SU-DHL-6 (cell line): ENCODE data around the gene SPTLC3.

ENCODE experiments used
- H2AFZ ChIP-seq: fragments of 200-600 bp; sonication (generic); 2 replicates; pipeline ENCODE4 v1.6.1; 2014; ENCODE audit warnings: low read depth, mild to moderate bottlenecking, moderate library complexity, mixed read lengths, antibody characterized with exemption, low read length; ENCODE audit not compliant: severe bottlenecking
- H3F3A ChIP-seq: fragments of 200-600 bp; shearing (Covaris generic); 2 replicates; pipeline ENCODE4 v1.6.0; 2016; ENCODE audit warnings: antibody characterized with exemption, mild to moderate bottlenecking; ENCODE audit not compliant: insufficient read depth
- H3K27ac ChIP-seq: fragments of 200-600 bp; sonication (generic); 2 replicates; pipeline ENCODE4 v1.5.1; 2016; ENCODE audit warnings: low read depth, mild to moderate bottlenecking, low read length, moderate library complexity, mixed read lengths
- H3K27me3 ChIP-seq: fragments of 200-600 bp; sonication (generic), shearing (Covaris generic); 2 replicates; pipeline ENCODE4 v1.6.0; 2014; ENCODE audit warnings: mild to moderate bottlenecking, low read length
- H3K36me3 ChIP-seq: fragments of 200-600 bp; sonication (generic); 2 replicates; pipeline ENCODE4 v1.6.1; 2014; ENCODE audit warnings: mild to moderate bottlenecking, low read length, mixed read lengths
- H3K4me2 ChIP-seq: fragments of 300-600, 200-600 bp; shearing (Covaris generic), sonication (generic); 2 replicates; pipeline ENCODE4 v1.6.0; 2014; ENCODE audit warnings: low read length, low read depth, mild to moderate bottlenecking; ENCODE audit not compliant: poor library complexity, severe bottlenecking
- H3K4me3 ChIP-seq: fragments of 200-600 bp; sonication (generic); 2 replicates; pipeline ENCODE4 v1.5.1; 2014; ENCODE audit warnings: antibody characterized with exemption, low read length, mild to moderate bottlenecking, mixed read lengths; ENCODE audit not compliant: insufficient read depth, poor library complexity, severe bottlenecking
- H3K79me2 ChIP-seq: fragments of 200-600 bp; sonication (generic); 2 replicates; pipeline ENCODE4 v1.6.1; 2014; ENCODE audit warnings: mild to moderate bottlenecking, low read length, moderate library complexity; ENCODE audit not compliant: insufficient read depth
- H3K9ac ChIP-seq: fragments of 200-600 bp; sonication (generic); 2 replicates; pipeline ENCODE4 v1.7.0; 2014; ENCODE audit warnings: mild to moderate bottlenecking, low read length
- H3K9me2 ChIP-seq: fragments of 200-600 bp; sonication (generic); replicated peaks from 2 replicates; pipeline ENCODE4 v1.6.1; 2014; ENCODE audit warnings: low read length; ENCODE audit not compliant: insufficient read depth
- H3K9me3 ChIP-seq: fragments of 200-600 bp; sonication (generic); 2 replicates; pipeline ENCODE4 v1.6.1; 2014; ENCODE audit warnings: low read length, mixed read lengths; ENCODE audit not compliant: insufficient read depth
- H4K20me1 ChIP-seq: fragments of 200-600 bp; sonication (generic); 2 replicates; pipeline ENCODE4 v1.6.1; 2014; ENCODE audit warnings: low read depth, mild to moderate bottlenecking, antibody characterized with exemption, low read length, moderate library complexity, mixed read lengths
- CTCF ChIP-seq: fragments of 200-600 bp; sonication (generic); IDR thresholded peaks from one replicate; pipeline ENCODE4 v1.5.1; 2017; ENCODE audit warnings: antibody characterized with exemption, mild to moderate bottlenecking, low read length, moderate library complexity; ENCODE audit not compliant: insufficient read depth, poor library complexity, severe bottlenecking
- EZH2phosphoT487 ChIP-seq: fragments of 200-600 bp; sonication (generic), shearing (Covaris generic); conservative IDR thresholded peaks from 2 replicates; pipeline ENCODE4 v1.6.1; 2018; ENCODE audit warnings: mild to moderate bottlenecking, antibody characterized with exemption, low read length, moderate library complexity, mixed read lengths

SPTLC3 gene

DNA sequence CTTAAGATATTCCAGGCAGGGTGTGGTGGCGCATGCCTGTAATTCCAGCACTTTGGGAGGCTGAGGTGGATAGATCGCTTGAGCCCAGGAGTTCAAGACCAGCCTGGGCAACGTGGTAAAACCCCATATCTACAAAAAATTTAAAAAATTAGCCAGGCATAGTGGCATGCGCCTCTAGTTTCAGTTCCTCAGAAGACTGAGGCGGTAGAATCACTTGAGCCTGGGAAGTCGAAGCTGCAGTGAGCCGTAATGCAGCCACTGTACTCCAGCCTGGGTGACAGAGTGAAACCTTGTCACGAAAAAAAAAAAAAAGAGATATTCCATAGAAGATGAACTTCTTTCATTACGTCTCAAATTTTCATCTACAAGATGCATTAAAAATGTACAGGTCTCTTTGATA, 165.6 kb downstream of the SPTLC3 start:
- Histone ChIP-seq H3K27me3 (no peaks in the 10 kb centered on the region), H3K27ac (no peak overlapping the region), H3K4me2 (no peak overlapping the region), H3F3A (no peaks in the 10 kb centered on the region), H3K9ac (no peak overlapping the region), H3K4me3 (no peak overlapping the region), H3K36me3 (no peaks in the 10 kb centered on the region), H3K9me2 (no peaks in the 10 kb centered on the region), H4K20me1 (no peaks in the 10 kb centered on the region), H2AFZ (no peak overlapping the region), H3K9me3 (no peaks in the 10 kb centered on the region), H3K79me2 (no peaks in the 10 kb centered on the region)
- TF ChIP-seq EZH2phosphoT487 (no peak), CTCF (no peak)

GRCh38 chr20:13180986-13181889, 172.5 kb downstream of the SPTLC3 start:
- TF ChIP-seq EZH2phosphoT487 (no peak), CTCF (no peak)
- Histone ChIP-seq H3K79me2 (no peaks in the 10 kb centered on the region), H3K4me3 (no peak overlapping the region), H4K20me1 (no peaks in the 10 kb centered on the region), H3K9ac (no peak overlapping the region), H3K27ac (no peak overlapping the region), H3K27me3 (no peaks in the 10 kb centered on the region), H2AFZ (no peak overlapping the region), H3K9me2 (no peaks in the 10 kb centered on the region), H3K4me2 (no peak overlapping the region), H3K36me3 (no peaks in the 10 kb centered on the region), H3K9me3 (no peaks in the 10 kb centered on the region), H3F3A (no peaks in the 10 kb centered on the region)

DNA sequence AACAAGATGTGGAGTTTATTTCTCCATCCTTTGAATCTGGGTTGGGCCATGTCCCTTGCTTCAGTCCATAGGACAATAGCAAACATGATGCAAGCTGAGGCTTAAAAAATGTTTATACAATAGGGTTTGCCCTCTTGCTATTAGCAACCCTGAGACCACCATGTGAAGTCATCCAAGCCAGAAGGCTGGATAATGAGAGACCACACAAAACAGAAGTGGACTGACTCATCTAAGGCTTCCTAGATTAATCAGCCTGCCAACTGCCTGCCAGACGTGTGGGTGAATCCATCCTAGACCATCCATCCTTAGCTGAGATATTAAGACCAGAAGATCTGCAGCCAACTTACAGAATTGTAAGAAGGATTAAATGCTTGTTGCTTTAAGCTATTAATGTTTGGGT, 174.2 kb downstream of the SPTLC3 start:
- H3F3A ChIP-seq = no peaks in the 10 kb centered on the region
- H2AFZ ChIP-seq = no peak overlapping the region
- H3K79me2 ChIP-seq = no peaks in the 10 kb centered on the region

More for the DNA sequence above, 174.2 kb downstream of the SPTLC3 start:
- no peaks in the 10 kb centered on the region for H4K20me1 ChIP-seq
- H3K36me3 ChIP-seq = no peaks in the 10 kb centered on the region
- H3K9me3 ChIP-seq = no peaks in the 10 kb centered on the region
- H3K4me3 ChIP-seq = no peak overlapping the region
- H3K27ac ChIP-seq = no peak overlapping the region
- TF ChIP-seq EZH2phosphoT487 = no peak
- TF ChIP-seq CTCF = no peak
- no peak overlapping the region for H3K9ac ChIP-seq
- no peaks in the 10 kb centered on the region for H3K27me3 ChIP-seq
- no peaks in the 10 kb centered on the region for H3K9me2 ChIP-seq
- H3K4me2 ChIP-seq = no peak overlapping the region
